GM21360 (cell line): Measurements from ENCODE around the gene PHYHD1.
"Not testable (repeated sequence)": the region's sequence is repeated elsewhere in the genome, so short reads cannot be mapped to it uniquely, and the experiment has no call there.

Experiments
- ATAC-seq: cut with Tn5 transposase; IDR thresholded peaks from one replicate; pipeline ENCODE4 v1.9.1; 2021; ENCODE audit warnings: mild to moderate bottlenecking, moderate library complexity; ENCODE audit not compliant: unreplicated experiment

Gene PHYHD1

DNA sequence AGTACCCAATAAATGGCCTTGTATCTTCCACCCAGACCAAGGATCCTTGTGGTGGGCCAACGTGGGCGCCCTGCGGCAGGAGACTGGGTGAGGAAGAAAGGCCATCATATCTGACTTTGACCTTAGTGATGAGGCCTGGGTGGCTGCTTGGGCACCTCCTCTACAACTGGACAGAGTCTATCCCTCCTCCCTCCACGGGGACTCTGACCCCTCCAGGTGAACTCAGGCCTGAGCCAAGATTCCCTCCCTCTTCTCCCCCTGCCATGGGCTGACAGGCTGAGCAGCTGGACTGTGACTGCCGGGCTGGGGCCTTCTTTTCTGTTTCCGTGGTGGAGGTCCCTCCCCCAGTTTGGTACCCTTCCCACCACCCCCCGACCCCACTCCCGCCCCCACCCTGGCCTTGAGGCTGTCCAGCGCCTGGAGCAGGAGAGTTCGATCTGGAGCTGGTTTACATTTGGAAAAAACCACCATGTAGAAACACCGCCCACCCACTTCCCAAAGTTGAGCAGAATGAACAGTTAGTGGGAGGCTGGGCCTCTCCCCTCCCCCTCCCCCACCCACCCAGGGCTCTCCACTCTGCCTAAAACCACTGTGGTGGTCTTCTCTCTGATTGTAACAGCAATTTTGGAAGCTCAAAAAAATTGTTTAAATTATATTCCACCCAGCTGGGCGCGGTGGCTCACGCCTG lies 1.2 kb upstream of the PHYHD1 start:
- no peak for ATAC-seq

DNA sequence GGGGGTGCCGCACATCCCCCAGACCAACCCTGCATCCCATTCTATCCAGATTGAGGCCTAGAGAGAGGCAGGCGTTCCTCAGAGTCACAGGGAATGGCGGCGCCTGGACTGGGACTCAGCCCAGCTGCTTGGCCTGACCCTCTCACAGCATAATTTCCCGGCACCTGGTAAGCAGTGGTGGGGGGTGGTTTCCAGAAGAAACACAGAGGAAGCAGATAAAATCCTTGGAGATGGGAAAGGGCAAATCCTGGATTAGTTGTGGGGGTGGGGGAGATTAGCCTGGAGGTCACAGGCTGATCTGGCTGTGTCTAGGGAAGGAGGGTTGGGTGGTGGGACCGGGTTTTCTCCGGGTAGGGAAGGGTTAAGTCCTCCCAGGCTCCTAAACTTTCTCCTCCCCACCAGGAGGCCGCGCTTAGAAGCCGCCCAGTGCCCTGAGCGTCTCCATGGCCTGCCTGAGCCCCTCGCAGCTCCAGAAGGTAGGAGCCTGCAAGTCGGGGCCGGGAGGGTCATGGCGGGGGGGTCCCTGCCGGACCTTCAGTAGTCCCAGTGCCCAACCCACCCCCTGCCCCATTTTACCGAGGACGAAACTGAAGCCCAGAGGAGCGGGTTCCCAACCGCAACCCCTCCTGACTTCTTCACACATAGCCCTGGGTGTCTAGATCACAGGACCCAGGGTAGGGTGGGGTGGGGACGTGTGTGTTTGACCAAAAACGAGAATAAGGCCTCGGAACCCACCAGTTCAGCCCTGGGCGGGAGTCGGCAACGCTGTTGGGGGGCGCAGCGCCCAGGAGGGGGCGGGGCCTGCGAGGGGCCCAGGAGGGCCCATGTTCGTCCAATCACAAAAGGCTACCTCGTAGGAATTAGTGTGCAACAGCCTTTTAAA lies 1.3 kb downstream of the PHYHD1 start:
- ATAC-seq: no peak

DNA sequence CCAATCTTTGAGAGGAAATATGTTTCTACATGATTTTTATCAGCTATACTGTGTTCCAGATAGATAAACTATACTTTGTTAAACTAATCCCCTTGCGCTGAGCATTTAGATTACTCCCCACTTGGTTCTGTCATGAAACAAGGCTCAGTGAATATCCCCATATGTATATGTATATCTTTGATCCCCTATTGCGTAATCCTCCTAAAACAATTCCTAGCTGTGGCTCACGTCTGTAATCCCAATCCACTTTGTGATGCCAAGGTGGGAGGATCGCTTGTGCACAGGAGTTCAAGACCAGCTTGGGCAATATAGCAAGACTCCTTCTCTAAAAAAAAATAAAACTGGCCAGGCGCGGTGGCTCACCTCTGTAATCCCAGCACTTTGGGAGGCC lies 2.7 kb downstream of the PHYHD1 start:
- no peak for ATAC-seq

DNA sequence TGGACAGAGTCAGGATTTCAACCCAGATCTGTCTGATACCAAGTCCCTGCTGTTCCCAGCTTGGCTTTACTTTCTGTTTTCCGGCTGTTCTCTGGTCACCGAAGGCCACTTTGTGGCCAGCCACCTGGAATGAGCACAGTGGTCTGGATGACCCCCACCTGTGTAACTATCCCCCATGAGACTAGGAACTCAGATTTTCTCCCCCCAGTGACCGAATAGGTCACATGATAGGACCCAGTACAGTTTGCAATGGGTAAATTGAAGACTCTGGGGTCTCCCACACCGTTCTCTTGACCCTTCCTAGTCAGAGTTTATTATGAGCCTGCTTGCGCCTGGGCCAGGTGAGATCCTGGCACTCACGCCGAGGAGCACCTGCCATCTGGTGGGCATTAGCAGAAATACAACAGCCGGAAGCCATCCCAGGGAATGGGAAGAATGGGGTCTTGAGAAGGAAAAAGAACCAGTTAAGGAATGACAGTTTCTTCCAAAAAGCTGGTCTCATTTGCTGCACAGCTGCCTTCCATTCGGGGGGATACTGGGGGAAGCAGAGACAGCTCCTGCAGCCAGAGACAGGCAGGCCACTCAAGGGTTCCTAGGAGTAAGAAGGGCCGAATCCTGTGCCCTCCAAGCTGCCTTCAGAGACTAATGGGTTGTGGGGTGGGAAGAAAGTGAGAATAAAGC lies 7.1 kb downstream of the PHYHD1 start:
- no peak for ATAC-seq

DNA sequence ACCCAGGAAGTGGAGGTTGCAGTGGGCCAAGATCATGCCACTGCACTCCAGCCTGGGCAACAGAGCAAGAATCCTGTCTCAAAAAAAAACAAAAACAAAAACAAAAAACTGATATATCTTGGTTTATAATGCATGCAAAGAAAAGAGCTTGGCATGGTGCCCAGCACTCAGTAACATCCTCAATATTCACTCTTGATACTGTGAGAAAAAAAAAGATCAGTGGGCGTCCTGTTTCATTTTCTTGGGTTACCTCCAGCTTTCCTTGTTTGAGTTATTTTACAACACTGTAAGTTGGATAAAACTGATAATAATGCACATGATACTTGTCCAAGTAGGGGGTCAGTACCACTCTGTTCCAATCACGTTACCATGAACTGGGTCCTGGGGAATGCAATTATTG lies 7.8 kb downstream of the PHYHD1 start:
- ATAC-seq: no peak

DNA sequence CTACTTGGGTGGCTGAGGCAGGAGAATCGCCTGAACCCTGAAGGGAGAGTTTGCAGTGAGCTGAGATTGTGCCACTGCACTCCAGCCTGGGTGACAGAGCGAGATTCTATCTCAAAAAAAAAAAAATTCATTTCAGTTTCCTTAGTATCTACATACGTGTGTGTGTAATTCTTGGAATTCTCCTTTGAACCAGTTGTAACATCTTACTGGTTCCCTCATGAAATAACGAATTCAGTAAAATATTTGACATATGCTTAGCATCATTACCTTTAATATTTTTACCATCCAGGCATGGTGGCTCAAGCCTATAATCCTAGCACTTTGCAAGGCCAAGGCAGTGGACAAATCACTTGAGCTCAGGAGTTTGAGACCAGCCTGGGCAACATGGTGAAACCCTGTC lies 8.8 kb downstream of the PHYHD1 start:
- no peak for ATAC-seq

DNA sequence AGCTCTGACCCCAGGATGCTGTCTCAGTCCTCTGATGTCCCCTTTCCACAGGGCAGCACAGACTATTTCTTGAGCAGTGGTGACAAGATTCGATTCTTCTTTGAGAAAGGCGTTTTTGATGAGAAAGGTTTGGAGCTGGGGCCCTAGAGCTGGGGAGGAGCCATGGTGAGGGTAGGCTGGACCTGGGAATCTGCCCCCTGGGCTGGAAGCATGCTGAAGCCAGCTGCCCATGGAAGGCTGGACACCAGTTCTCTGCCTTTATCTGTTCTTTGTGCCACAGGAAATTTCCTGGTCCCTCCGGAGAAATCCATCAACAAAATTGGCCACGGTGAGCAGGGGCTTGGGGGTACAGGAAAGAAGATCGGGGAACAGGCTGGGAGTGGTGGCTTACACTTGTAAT lies 12.9 kb downstream of the PHYHD1 start:
- no peak for ATAC-seq

DNA sequence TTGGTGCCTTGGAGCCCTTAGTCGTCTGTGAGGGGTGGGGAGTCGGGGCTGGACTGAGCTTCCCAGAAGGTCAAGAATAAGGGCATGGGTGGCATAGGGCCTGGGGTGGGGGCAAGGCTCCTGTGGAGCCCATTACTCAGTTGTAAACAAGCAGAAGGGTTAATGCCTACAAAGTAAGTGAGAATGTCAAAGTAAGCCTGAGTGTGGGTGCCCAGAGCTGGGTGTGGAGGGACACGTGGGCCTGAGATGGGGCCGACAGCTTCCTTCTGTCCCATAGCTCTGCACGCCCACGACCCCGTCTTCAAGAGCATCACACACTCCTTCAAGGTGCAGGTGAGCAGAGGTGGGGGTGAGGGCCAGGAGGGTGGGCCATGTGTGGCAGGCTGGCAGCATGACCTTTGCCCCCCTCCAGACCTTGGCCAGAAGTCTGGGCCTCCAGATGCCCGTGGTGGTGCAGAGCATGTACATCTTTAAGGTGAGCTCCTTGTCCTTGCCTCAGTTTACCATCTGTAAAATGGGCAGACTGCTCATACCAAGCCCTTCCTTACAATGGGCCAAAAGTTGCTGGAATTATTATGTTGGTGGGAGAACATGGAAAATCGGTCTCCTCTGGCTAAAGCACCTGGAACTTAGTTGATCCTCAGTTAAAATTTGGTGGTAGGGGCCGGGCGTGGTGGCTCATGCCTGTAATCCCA lies 15.5 kb downstream of the PHYHD1 start:
- no peak for ATAC-seq

DNA sequence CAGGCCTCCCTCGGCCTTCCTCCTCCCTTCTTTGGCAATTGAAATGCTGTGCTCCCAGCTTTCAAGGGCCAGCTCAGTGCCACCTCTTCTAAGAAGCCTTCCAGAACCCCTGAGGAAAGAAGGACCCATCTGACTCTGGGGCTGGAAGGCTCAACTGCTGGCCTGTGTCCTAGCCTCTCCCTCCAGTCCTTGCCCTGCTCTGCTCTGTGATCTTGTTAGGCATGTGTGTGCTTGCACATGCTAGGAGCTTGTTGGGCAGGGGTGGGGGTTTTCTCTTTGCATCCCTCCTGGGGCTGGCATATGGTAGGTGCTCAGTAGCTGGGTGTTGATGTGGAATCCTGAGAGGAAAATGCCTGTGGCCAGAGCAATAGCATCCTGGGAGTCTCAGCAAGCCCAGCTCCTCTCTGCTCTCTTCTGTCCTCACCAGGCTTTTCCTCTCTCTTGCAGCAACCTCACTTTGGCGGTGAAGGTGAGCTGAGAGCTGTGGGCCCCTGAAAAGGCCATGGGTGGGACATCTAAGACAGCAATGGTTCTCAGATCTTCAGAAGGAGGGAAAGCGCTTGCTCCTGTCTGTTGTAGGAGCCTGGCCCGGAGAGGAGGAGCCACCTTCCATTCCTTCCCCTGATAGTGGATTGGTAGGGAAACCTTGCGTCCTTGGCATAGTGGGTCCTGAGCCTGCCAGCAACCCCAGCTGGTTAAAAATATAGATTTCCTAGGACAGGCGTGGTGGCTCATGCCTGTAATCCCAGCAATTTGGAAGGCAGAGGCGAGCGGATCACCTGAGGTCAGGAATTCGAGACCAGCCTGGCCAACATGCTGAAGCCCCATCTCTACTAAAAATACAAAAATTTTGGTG lies 16.8 kb downstream of the PHYHD1 start:
- no peak for ATAC-seq

DNA sequence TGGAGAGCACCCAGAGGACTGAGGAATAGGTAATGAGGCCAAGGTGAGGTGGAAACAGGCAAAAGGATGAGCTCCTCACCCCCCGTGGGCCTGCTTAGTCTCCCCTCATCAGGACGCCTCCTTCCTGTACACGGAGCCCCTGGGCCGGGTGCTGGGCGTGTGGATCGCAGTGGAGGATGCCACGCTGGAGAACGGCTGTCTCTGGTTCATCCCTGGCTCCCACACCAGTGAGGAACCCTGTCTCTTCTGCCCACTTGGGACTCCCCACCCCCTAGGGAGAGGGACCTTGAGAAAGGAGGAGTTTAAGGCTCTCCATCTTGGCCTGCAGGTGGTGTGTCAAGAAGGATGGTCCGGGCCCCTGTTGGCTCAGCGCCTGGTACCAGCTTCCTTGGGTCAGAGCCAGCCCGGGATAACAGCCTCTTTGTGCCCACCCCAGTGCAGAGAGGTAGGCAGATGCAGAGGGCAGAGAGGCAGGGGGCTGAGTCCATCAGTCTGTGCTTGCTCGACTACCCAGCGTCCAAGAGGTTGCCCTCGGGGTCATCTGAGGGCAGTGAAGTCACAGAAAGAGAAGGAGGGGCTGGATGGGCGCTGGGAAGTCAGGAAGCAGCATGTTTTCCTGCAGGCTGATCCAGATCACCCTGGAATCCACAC lies 19.6 kb downstream of the PHYHD1 start:
- no peak for ATAC-seq

DNA sequence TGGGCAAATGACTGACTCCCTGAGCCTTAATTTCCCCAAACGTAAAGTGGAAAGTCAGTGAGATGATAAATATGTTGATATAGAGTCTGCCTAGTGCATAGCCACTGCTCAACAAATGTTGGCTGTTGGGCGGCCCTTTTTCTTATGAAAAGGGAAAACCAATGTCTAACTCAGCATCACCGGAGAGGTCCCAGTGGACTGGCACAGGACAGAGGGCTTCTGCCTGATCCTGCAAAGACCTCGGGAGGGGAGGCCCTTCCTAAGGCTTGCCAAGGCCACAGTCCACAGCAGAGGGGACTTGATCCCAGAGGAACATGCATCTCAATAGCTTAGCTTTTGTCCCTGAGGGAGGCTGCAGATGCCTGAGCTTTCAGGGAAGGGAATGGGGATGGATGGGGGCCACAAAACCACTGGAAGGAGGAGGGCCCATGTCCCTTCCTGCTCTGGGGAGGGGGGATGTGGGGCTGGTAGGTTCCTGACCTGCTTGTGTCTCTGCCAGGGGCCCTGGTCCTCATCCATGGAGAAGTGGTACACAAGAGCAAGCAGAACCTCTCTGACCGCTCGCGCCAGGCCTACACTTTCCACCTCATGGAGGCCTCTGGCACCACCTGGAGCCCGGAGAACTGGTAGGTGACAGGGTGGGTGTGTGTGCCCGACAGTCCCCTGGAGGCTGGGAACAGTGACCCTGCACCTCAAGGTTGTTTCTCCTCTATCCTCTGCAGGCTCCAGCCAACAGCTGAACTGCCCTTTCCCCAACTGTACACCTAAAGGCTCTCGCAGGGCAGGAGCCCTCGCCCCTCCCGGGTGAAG lies 20.4 kb downstream of the PHYHD1 start:
- ATAC-seq: no peak

DNA sequence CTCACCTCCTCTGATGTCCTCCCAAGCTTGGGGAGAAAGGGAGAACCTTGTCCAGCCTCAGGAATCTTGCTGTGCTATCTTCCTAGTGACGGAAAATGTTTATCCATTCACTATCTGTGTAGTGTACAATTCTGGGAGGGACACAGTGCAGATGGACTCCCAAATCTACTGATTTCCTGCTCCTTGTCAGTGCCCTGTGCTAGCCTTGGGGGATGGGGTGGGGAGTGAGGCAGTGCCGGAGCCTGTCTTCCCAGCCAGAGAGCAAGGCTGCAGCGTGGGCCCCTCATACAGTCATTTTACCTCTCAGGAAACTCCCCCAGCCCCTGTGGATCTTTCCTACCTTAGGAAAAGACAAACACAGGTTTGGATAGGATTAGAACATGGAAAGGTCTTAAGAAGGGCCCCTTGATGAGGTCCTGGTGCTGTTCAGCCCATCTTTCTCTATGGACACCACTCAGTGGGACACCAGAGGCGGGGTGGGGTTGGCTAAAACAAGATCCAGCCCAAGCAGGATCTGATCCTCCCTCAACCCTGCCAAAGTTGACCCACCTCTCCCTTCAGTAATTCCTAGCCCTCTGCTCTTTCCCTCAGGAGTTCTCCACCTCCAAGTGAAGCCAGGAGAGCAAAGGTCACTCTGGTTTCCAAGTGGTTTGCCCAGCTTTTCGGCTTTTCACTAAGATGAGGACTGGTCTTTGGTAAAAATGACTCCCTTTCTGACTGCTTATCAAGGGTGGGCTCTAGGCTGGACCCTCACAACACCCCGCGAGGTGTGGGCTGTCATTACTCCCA lies 23.2 kb downstream of the PHYHD1 start:
- ATAC-seq: no peak

DNA sequence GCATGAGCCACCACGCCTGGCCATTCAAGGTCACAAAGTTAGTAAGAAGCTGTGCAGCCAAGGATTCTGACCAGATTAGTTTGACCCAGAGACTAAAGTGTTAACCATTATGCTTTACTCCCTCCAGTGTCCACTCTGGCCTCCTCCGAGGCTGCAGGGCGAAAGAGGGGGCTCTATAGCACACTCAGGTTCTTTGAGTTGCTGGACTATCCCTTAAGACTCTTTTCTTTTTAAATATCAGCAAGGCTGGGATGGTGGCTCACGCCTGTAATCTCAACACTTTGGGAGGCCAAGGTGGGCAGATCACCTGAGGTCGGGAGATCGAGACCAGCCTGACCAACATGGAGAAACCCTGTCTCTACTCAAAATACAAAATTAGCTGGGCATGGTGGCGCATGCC lies 24.2 kb downstream of the PHYHD1 start:
- not testable (repeated sequence) for ATAC-seq

DNA sequence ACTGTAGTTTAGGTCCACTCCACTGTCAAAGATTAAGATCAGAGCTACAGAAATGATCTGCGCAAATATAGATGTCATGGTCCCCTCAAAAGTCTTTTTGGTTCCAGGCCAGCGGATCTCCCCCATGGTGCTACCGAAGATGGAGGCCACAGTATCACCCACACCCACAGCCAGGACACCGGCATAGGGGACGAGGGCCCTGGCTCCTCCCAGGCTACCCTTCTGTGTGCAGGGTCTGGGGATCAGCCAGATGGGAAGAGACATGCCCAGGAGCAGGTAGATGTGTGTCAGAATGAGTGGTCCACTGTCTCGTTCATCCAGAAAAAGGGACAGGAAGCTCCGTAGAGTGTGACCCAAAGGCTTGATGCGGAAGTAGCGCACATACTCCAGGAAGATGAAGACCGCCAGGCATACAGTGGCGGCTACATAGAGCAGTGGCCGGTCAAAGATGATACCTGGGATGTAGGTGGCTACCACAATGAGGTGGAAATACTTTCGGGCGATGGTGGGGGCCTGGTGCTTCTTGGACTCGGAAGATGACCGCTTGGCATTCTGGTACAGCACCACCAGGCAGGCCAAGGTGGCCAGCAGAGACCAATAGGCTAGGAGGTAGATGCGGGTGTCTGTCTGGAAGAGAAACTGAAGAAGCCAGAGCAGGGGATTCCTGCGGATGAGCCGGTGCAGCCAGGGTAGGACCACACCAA lies 25.2 kb downstream of the PHYHD1 start:
- no peak for ATAC-seq

DNA sequence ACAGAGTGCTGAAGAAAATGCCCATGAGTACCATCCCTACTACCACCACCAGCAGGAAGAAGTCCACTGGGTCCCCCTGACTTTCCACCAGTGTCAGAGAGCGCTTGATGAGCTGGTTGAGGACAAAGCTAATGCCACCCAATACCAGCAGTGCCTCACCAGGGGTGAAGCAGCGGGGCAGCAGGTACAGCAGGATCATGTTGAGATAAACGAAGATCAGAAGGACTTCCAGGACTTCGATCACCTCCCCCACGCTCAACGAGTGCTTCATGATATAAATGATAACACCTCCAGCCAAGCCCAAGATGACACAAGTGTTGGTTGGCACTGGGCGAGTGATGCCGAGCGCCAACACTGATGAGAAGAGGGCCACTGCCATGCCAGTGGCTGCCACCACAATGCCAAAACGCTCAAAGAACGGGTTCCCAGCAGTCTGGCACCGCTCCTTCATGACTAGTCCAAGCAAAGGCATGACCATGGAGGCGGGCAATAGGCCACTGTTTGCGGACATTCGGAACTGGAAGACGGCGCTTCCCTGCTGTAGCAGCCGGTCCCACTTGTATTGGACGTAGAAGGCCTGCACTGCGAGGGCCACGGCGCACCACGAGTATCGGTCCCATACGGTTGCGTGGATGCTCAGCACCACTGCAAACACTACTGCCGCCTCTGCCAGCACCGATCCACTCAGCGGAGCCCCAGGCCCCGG lies 25.9 kb downstream of the PHYHD1 start:
- ATAC-seq: peak; percentile 19

DNA sequence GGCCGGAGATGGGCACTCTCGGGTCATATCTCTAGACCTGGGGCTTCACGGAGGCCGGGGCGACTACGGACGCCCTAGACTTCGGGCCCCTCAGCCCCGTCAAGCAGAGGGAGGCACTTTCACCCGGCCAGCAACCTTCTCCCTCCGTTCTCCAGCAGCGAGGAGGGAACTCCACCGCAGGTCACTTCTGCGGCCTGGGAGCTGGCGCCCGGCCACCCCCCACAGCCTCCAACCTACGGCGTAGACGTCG lies 26.4 kb downstream of the PHYHD1 start:
- ATAC-seq: no peak
